ENCODE results near the gene USP53.

The USP53 gene

GRCh38 chr4:119243868-119244267 is 31.4 kb downstream of the USP53 start (continued):
- no peak for TF ChIP-seq TSHZ2 (CRISPR knock-in tag; IDR thresholded peaks at IDR 0.05)
- TF ChIP-seq ZFP3 (CRISPR knock-in tag; IDR thresholded peaks at IDR 0.05), result no peak

GRCh38 chr4:119244344-119244743 is 31.8 kb downstream of the USP53 start:
- no peak; the same call in 2 of the 3 replicates for ATAC-seq

GRCh38 chr4:119244832-119245231 is 32.3 kb downstream of the USP53 start:
- TF ChIP-seq CSDC2 (CRISPR knock-in tag; IDR thresholded peaks at IDR 0.05) (no peak), ZFP30 (CRISPR knock-in tag; IDR thresholded peaks at IDR 0.05) (no peak), TCF4 (CRISPR knock-in tag; IDR thresholded peaks at IDR 0.05; ENCODE audit: borderline replicate concordance) (no peak), TOX (CRISPR knock-in tag; IDR thresholded peaks at IDR 0.05; ENCODE audit: borderline replicate concordance) (no peak), SNAI2 (CRISPR knock-in tag; IDR thresholded peaks at IDR 0.05) (no peak), TSHZ2 (CRISPR knock-in tag; IDR thresholded peaks at IDR 0.05) (no peak), ZNF8 (CRISPR knock-in tag; IDR thresholded peaks at IDR 0.05) (no peak), PATZ1 (CRISPR knock-in tag; IDR thresholded peaks at IDR 0.05; ENCODE audit: borderline replicate concordance) (no peak), CREB5 (CRISPR knock-in tag; IDR thresholded peaks at IDR 0.05; ENCODE audit: low read depth) (no peak), ZNF565 (CRISPR knock-in tag; conservative IDR thresholded peaks at IDR 0.05; ENCODE audit: low read depth) (no peak), CSRNP3 (CRISPR knock-in tag; IDR thresholded peaks at IDR 0.05) (no peak), POU6F1 (CRISPR knock-in tag; IDR thresholded peaks at IDR 0.05; ENCODE audit: borderline replicate concordance, low read depth) (no peak), PPARA (CRISPR knock-in tag; IDR thresholded peaks at IDR 0.05; ENCODE audit: borderline replicate concordance) (no peak)
- no peak; the same call in 2 of the 3 replicates for ATAC-seq

More at GRCh38 chr4:119244344-119244743, 31.8 kb downstream of the USP53 start:
- TF ChIP-seq ZFP30 (CRISPR knock-in tag; IDR thresholded peaks at IDR 0.05) (no peak), TCF4 (CRISPR knock-in tag; IDR thresholded peaks at IDR 0.05; ENCODE audit: borderline replicate concordance) (no peak), GLIS3 (CRISPR knock-in tag; IDR thresholded peaks at IDR 0.05) (no peak), ZNF70 (CRISPR knock-in tag; IDR thresholded peaks at IDR 0.05) (no peak), ZC3H10 (CRISPR knock-in tag; IDR thresholded peaks at IDR 0.05) (no peak), ISL1 (CRISPR knock-in tag; IDR thresholded peaks at IDR 0.05) (no peak), OSR1 (CRISPR knock-in tag; IDR thresholded peaks at IDR 0.05) (no peak), CSRNP3 (CRISPR knock-in tag; IDR thresholded peaks at IDR 0.05) (no peak), CSDC2 (CRISPR knock-in tag; IDR thresholded peaks at IDR 0.05) (no peak)
